Activated B cell treated with CpG ODN at 0.5 μM for 24 hours (primary cell): ENCODE data around the gene KIF25. TPM values are rescaled to one million over a fixed set of nuclear protein-coding genes. Genes with fewer than 3 reads are reported as not detected.

Experiments
- ATAC-seq: fragments of 200-7000 bp; cut with Tn5 transposase; one replicate; pipeline ENCODE4 v1.10.0; 2021; ENCODE audit warnings: low read depth, mild to moderate bottlenecking, moderate library complexity
- CTCF ChIA-PET: fragments of 350-600 bp; sonication (Branson Sonifier 250); formaldehyde crosslinking; loops from one replicate; lab custom pipeline; 2021; ENCODE audit warnings: antibody characterized with exemption; lab: Charles Lee
- POLR2A ChIA-PET: fragments of 350-600 bp; sonication (Branson Sonifier 250); formaldehyde crosslinking; loops from one replicate; lab custom pipeline; 2021; ENCODE audit warnings: antibody characterized with exemption; lab: Charles Lee
- DNase-seq: peaks from one replicate; pipeline ENCODE4 v3.0.0; 2022
- H3K27ac Mint-ChIP-seq: one replicate; pipeline ENCODE4 v1.8.0; 2020; ENCODE audit warnings: mixed read lengths
- H3K27me3 Mint-ChIP-seq: one replicate; pipeline ENCODE4 v1.8.0; 2021; ENCODE audit warnings: mixed read lengths
- H3K36me3 Mint-ChIP-seq: one replicate; pipeline ENCODE4 v1.8.0; 2021; ENCODE audit warnings: low read depth, mixed read lengths
- H3K4me1 Mint-ChIP-seq: one replicate; pipeline ENCODE4 v1.8.0; 2021; ENCODE audit warnings: mixed read lengths
- H3K4me3 Mint-ChIP-seq: one replicate; pipeline ENCODE4 v1.8.0; 2020; ENCODE audit warnings: mild to moderate bottlenecking, mixed read lengths
- H3K9me3 Mint-ChIP-seq: one replicate; pipeline ENCODE4 v1.8.0; 2020; ENCODE audit warnings: mixed read lengths
- intact Hi-C: fragments of 100-400 bp; cut with micrococcal nuclease; formaldehyde crosslinking; loops from one replicate; pipeline ENCODE4 v1.15.1; 2024
- total RNA-seq: library from RNA; stranded (reverse); gene quantifications from 2 replicates; pipeline ENCODE4 v1.2.3, GENCODE V29; 2022
- TF ChIP-seq, protein P1 (sequence below): fragments of 200-600 bp; IDR thresholded peaks from one replicate; pipeline ENCODE4 v1.8.0; 2022; ENCODE audit warnings: antibody characterized with exemption, mild to moderate bottlenecking

Gene KIF25
- total RNA-seq, 1 donor from 2014 or later = not detected

DNA sequence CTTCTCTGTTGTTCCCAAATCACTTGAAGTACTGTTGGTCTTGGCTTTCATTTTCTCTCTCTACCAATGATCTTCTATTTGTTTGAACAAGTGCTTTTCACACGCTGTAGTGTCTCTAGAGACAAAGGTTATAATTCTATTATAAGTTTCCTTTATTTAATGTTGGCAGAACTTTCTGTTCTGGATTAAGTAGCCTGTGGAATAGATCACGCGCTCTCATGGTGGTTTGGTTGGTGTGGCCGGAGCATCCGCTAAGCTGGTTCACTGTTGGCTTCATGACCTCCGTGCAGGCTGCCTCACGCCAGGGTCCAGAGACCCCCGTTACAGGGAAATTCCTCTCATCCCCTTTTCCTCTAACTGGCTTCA is 30.9 kb upstream of the KIF25 start:
- no peaks in the 10 kb centered on the region for H3K4me1 Mint-ChIP-seq
- ChIA-PET POLR2A (no interaction called here), CTCF (no interaction called here)
- H3K27me3 Mint-ChIP-seq = no peaks in the 10 kb centered on the region
- TF ChIP-seq, protein P1, sequence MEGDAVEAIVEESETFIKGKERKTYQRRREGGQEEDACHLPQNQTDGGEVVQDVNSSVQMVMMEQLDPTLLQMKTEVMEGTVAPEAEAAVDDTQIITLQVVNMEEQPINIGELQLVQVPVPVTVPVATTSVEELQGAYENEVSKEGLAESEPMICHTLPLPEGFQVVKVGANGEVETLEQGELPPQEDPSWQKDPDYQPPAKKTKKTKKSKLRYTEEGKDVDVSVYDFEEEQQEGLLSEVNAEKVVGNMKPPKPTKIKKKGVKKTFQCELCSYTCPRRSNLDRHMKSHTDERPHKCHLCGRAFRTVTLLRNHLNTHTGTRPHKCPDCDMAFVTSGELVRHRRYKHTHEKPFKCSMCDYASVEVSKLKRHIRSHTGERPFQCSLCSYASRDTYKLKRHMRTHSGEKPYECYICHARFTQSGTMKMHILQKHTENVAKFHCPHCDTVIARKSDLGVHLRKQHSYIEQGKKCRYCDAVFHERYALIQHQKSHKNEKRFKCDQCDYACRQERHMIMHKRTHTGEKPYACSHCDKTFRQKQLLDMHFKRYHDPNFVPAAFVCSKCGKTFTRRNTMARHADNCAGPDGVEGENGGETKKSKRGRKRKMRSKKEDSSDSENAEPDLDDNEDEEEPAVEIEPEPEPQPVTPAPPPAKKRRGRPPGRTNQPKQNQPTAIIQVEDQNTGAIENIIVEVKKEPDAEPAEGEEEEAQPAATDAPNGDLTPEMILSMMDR = no peak
- H3K36me3 Mint-ChIP-seq = peaks cover 46% of the 10 kb centered on the region
- DNase-seq (no peak), ATAC-seq (no peak)
- intact Hi-C loops = no loop called here
- H3K27ac Mint-ChIP-seq = no peak overlapping the region
- H3K4me3 Mint-ChIP-seq = no peak overlapping the region
- no peaks in the 10 kb centered on the region for H3K9me3 Mint-ChIP-seq

DNA sequence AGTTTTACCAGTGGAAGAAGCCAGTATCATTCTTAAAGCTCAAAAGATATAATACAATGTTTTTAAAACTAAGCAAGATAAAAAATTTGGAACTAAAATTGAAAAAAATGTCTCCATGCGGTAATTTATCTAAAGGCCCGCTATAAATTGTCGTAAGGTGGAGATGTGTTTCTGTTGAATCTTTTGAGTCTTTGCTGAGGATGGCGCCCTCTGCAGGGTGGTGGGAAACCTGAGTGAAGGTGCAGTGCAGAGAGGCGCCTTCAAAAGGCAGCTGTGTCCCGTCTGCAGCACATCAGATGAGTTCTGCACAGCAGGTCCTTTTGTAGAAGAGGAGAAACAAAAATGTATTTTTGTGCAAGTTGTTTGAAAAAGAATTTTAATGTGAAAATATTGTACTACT is 29.4 kb upstream of the KIF25 start:
- intact Hi-C loops = no loop called here
- POLR2A ChIA-PET = no interaction called here
- DNase-seq = no peak
- Mint-ChIP-seq H3K27me3 (no peaks in the 10 kb centered on the region), H3K4me3 (no peak overlapping the region), H3K27ac (no peak overlapping the region), H3K9me3 (no peaks in the 10 kb centered on the region), H3K4me1 (no peaks in the 10 kb centered on the region), H3K36me3 (peaks cover 41% of the 10 kb centered on the region)
- TF ChIP-seq, protein P1 = no peak
- CTCF ChIA-PET = no interaction called here
- ATAC-seq = no peak

DNA sequence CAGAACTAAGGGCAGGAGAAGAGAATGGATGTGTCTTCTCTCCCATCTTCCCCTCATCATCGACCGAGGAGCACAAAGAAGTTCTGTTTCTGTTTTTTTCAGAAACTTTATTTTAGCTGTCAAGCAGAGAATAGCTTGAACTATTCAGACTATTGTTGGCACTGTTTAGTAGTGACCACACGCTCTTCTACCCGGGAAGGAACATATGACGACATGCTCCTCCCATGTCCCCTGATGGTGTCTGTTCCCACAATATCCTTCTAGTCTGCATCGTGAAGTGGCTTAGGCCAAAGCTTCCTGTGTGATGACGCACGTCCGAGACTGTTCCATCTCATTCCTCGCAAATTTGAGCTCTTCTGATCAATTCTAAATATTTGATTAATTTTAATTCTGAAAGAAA is 27.2 kb upstream of the KIF25 start:
- peaks cover 29% of the 10 kb centered on the region for H3K36me3 Mint-ChIP-seq
- TF ChIP-seq, protein P1 = no peak
- ChIA-PET CTCF (no interaction called here), POLR2A (no interaction called here)
- ATAC-seq = no peak
- no peak for DNase-seq
- H3K4me3 Mint-ChIP-seq = no peak overlapping the region
- no peaks in the 10 kb centered on the region for H3K4me1 Mint-ChIP-seq
- no peaks in the 10 kb centered on the region for H3K27me3 Mint-ChIP-seq
- no peaks in the 10 kb centered on the region for H3K9me3 Mint-ChIP-seq
- intact Hi-C loops = no loop called here
- H3K27ac Mint-ChIP-seq = no peak overlapping the region

DNA sequence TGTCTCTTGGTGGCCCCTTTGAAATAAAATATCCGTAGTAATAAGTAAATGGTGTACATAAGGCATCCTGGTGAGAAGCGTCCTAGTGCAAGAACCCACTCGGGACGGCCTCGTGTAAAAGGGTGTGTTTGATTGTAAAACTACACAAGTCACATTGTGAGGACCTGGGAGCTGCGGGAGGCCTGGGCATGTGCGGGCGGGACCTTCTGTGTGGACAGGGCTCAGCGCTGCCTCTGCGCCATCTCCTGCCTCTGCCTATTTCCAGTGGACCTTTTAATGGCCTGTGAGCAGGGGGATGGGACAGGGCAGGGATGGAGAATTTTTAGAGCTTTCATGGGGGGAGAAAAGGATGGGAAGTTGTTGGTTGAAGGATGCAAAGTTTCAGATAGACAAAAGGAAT is 25.3 kb upstream of the KIF25 start:
- no peak overlapping the region for H3K4me3 Mint-ChIP-seq
- H3K27me3 Mint-ChIP-seq = no peaks in the 10 kb centered on the region
- no peaks in the 10 kb centered on the region for H3K4me1 Mint-ChIP-seq
- ChIA-PET CTCF (no interaction called here), POLR2A (no interaction called here)
- ATAC-seq (no peak), DNase-seq (no peak)
- H3K36me3 Mint-ChIP-seq = peaks cover 19% of the 10 kb centered on the region
- TF ChIP-seq, protein P1 = no peak
- intact Hi-C loops = no loop called here
- no peak overlapping the region for H3K27ac Mint-ChIP-seq
- no peaks in the 10 kb centered on the region for H3K9me3 Mint-ChIP-seq

DNA sequence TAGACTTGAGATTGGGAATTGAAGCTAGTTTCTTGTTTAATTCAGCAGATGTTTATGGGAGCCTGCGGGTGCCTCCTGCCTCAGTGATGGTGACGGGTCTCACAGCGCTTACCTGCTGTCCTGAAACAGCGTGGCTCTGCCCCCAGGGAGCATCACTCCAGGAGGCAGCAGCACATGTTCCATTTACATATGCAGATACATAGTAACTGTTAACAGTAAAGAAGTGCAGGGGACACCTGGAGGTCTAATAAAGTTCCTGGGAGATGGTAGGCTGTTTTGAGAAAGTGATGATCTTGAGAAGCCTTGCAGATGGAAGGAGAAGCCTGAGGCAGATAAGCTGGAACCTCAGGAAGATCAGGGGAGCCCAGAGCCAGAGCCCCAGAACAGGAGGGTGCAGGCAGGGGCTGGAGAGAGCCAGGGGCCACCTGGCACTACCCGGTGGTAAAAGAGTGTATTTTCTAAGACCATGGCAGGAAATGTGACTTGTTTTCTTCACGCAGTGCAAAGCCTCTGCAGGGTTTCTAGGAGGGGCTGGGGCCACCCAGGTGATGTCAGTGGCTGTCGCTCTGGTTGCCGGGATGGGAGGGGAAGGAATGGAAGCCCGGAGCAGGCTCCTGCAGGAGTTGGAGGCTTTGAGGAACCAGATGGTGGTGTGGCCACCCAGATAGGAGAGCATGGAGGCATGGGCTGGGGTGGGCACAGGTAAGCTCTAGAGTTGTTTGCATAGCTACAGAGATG is 24.2 kb upstream of the KIF25 start:
- Mint-ChIP-seq H3K4me3 (no peak overlapping the region), H3K9me3 (no peaks in the 10 kb centered on the region), H3K36me3 (peaks cover 11% of the 10 kb centered on the region), H3K27ac (no peak overlapping the region), H3K4me1 (no peaks in the 10 kb centered on the region), H3K27me3 (no peaks in the 10 kb centered on the region)
- intact Hi-C loops = no loop called here
- TF ChIP-seq, protein P1 = no peak
- no peak for ATAC-seq
- DNase-seq = no peak
- CTCF ChIA-PET = no interaction called here
- POLR2A ChIA-PET = no interaction called here
